BJ (cell line): ENCODE data around the gene HOMEZ. TPM values are rescaled to one million over a fixed set of nuclear protein-coding genes. Genes with fewer than 3 reads are reported as not detected.
A peak's percentile ranks its signal among the peaks of the same experiment; 100 is the strongest.

Experiments used
- CTCF ChIA-PET: fragments of 350-600 bp; formaldehyde crosslinking; extraction: SDS; loops from one replicate; lab custom pipeline; 2021; ENCODE audit warnings: antibody characterized with exemption, inconsistent platforms; lab: Yijun Ruan, JAX
- POLR2A ChIA-PET: fragments of 300-600 bp; sonication (Branson Sonifier 250); formaldehyde crosslinking; extraction: SDS; loops from one replicate; lab custom pipeline; 2021; ENCODE audit warnings: antibody characterized with exemption; lab: Charles Lee
- DNase-seq: peaks from one replicate; pipeline ENCODE4 v3.0.0-alpha.2; 2011; ENCODE audit warnings: low read depth
- H3K27me3 ChIP-seq: 2 replicates; pipeline ENCODE4 v1.6.0; 2011; ENCODE audit warnings: low read length; ENCODE audit not compliant: control insufficient read depth, insufficient read depth
- H3K36me3 ChIP-seq: 2 replicates; pipeline ENCODE4 v1.5.1; 2011; ENCODE audit warnings: low read length; ENCODE audit not compliant: control insufficient read depth, insufficient read depth
- H3K4me3 ChIP-seq: 2 replicates; pipeline ENCODE4 v1.5.1; 2011; ENCODE audit warnings: low read depth, mild to moderate bottlenecking, control low read depth, low read length
- polyA plus RNA-seq: library from polyadenylated mRNA; depleted of rRNA; stranded (reverse); fragments of >200 nt; gene quantifications from 2 replicates; pipeline ENCODE4 v1.2.3, GENCODE V29; 2011
- TF ChIP-seq, protein P1 (sequence below): IDR thresholded peaks from 2 replicates; pipeline ENCODE4 v1.5.1; 2011; ENCODE audit warnings: low read depth, mild to moderate bottlenecking, control low read depth, inconsistent platforms, low read length, moderate library complexity; ENCODE audit not compliant: insufficient read depth

HOMEZ gene
- polyA plus RNA-seq, 1 experiment = 16.0 TPM

DNA sequence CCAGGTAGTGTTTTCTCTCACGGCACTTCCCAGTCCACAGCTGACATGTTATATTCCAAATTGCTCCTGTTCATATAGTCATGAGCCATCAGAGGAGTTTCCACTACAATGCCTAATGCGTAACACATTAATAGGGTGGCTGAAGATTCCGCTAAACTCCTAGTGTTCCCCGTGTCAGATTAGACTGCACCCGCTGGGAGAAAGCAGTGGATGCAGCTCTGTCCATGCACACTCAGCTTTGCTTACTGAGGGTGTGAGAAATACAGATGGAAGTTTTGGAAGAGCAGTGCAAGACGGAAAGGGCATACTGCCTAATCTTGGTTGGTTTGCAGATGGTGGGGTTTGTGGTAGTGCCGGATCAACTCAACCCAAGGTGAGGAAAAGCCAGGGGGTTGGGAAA lies 11.2 kb upstream of the HOMEZ start:
- CTCF ChIA-PET = interaction anchor here (0.6 to 3.3 kb wide), 7 partner anchors 10 to 176 kb away, joined by 3 to 12 read pairs (median 3); partner anchors contain the start of genes BCL2L2, HOMEZ and PABPN1
- no peak for DNase-seq
- POLR2A ChIA-PET = interaction anchor here (0.6 kb wide), 1 partner anchor 10 kb away, joined by 9 read pairs; the partner anchor contains the start of gene BCL2L2
- Histone ChIP-seq H3K27me3 (no peaks in the 10 kb centered on the region), H3K4me3 (no peak overlapping the region), H3K36me3 (peaks cover 1% of the 10 kb centered on the region; the same call in 1 of the 2 replicates)
- TF ChIP-seq, protein P1, sequence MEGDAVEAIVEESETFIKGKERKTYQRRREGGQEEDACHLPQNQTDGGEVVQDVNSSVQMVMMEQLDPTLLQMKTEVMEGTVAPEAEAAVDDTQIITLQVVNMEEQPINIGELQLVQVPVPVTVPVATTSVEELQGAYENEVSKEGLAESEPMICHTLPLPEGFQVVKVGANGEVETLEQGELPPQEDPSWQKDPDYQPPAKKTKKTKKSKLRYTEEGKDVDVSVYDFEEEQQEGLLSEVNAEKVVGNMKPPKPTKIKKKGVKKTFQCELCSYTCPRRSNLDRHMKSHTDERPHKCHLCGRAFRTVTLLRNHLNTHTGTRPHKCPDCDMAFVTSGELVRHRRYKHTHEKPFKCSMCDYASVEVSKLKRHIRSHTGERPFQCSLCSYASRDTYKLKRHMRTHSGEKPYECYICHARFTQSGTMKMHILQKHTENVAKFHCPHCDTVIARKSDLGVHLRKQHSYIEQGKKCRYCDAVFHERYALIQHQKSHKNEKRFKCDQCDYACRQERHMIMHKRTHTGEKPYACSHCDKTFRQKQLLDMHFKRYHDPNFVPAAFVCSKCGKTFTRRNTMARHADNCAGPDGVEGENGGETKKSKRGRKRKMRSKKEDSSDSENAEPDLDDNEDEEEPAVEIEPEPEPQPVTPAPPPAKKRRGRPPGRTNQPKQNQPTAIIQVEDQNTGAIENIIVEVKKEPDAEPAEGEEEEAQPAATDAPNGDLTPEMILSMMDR = no peak

DNA sequence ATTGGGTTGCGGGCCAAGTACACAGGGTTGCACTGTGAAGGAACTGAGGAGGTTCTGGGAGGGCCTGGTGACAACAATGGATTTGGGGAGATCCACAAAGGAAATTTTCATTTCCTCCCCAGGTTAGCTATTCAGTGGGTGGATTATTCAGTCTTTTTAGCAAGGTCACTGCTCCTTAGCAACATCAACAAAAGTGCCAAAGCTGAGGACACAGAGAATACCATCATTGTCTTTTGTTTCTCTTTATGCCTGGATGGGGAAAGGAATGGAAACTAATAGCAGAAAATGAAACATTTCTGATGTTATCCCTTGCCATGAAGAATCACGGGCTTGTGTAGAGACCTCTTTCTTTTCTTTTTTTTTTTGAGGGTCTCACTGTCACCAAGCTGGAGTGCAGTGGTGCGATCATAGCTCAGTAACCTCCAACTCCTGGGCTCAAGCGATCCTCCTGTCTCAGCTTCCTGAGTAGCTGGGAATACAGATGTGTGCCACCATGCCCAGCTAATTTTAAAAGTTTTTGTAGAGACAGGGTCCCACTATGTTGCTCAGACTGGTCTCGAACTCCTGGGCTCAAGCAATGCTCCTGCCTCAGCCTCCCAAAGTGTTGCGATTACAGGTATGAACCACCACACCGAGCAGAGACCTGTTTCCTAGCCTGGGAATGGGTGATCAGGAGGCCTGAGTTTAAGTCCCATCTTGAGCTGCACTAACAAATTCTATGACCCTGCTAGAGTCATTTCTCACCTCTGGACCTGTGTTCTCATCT lies 10.3 kb upstream of the HOMEZ start:
- CTCF ChIA-PET = interaction anchor here (0.6 to 3.3 kb wide), 9 partner anchors 9 to 386 kb away, joined by 3 to 12 read pairs (median 3); partner anchors contain the start of genes HOMEZ and NGDN

DNA sequence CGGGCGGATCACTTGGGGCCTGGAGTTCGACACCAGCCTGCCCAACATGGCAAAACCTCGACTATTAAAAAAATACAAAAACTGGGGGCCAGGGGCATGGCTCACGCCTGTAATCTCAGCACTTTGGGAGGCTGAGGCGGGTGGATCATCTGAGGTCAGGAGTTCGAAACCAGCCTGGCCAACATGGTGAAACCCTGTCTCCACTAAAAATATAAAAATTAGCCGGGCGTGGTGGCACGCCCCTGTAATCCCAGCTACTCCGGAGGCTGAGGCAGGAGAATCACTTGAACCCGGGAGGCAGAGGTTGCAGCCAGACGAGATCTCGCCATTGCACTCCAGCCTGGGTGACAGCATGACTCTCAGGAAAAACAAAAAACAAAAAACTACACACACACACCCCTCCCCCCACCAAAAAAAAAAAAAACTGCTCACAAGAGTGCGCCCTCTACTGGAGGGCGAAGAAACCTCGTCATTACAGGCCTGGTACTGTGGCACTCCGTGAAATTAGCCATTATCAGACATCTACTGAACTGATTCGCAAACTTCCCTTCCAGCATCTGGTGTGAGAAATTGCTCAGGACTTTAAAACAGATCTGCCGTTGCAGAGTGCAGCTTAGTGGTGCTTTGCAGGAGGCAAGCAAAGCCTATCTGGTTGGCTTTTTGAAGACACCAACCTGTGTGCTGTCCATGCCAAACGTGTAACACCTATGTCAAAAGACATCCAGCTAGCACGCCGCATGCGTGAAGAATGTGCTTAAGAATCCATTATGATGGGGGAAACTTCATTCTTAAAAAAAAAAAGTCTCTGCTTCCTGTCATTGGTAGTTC lies 9.0 kb upstream of the HOMEZ start:
- H3K4me3 ChIP-seq = no peak overlapping the region
- peaks cover 1% of the 10 kb centered on the region; the same call in 1 of the 2 replicates for H3K36me3 ChIP-seq
- POLR2A ChIA-PET = interaction anchor here (0.6 kb wide), 1 partner anchor 17 kb away, joined by 7 read pairs; no protein-coding TSS in a partner anchor
- H3K27me3 ChIP-seq = no peaks in the 10 kb centered on the region
- DNase-seq = no peak
- CTCF ChIA-PET = interaction anchor here (0.6 to 2.4 kb wide), 19 partner anchors 9 to 757 kb away, joined by 3 to 15 read pairs (median 3); partner anchors contain the start of genes BCL2L2, HOMEZ and NGDN
- TF ChIP-seq, protein P1 = peak; percentile 90

More for the DNA sequence above, 10.3 kb upstream of the HOMEZ start:
- TF ChIP-seq, protein P1 = no peak
- POLR2A ChIA-PET = interaction anchor here (0.6 kb wide), 1 partner anchor 11 kb away, joined by 9 read pairs; the partner anchor contains the start of gene BCL2L2
- Histone ChIP-seq H3K27me3 (no peaks in the 10 kb centered on the region), H3K36me3 (peaks cover 1% of the 10 kb centered on the region; the same call in 1 of the 2 replicates), H3K4me3 (no peak overlapping the region)
- no peak for DNase-seq

DNA sequence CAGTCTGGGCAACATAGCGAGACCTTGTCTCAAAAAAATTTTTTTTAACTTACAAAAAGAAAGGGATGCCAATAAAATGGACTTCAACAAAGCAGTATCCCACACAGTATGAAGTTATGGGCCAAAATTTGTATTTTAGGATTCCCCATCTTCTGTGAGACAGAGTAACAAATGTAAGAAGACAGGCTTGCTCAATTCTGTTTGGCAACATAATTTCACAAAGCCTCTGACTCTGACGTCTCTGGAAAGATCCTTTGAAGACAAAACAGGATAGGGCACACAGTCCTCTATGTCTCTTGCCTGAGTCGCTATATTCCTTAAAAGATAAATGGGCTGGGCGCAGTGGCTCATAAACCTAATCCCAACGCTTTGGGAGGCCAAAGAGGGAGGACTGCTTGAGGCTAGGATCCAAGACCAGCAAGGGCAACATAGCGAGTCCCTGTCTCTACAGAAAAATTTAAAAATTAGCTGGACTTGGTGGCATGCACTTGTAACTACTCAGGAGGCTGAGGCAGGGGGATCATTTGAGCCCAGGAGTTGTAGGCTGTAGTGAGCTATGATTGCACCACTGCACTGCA lies 1.1 kb upstream of the HOMEZ start:
- no peak for DNase-seq
- TF ChIP-seq, protein P1 = no peak
- H3K27me3 ChIP-seq = peaks cover 2% of the 10 kb centered on the region
- ChIA-PET POLR2A (interaction anchor here (1.3 kb wide), 1 partner anchor 14 kb away, joined by 3 read pairs; no protein-coding TSS in a partner anchor), CTCF (interaction anchor here (1.0 to 3.8 kb wide), 5 partner anchors 8 to 15 kb away, joined by 3 to 15 read pairs (median 12); partner anchors contain the start of gene PPP1R3E)
- H3K36me3 ChIP-seq = no peaks in the 10 kb centered on the region
- H3K4me3 ChIP-seq = peak overlapping the region; percentile 92
